Esophagus muscularis mucosa (tissue), 4 donors: ENCODE measurements around the gene DISC1. TPM values are rescaled to one million over a fixed set of nuclear protein-coding genes. Genes with fewer than 3 reads are reported as not detected.

Experiments used
- DNase-seq: peaks from one replicate; pipeline ENCODE4 v3.0.0-alpha.2; 2017; ENCODE audit errors: extremely low spot score
- H3K27ac ChIP-seq, 4 donors: fragments of 200-600 bp; sonication (generic); replicated peaks in 1 of 4; 1 replicate in 3 of 4; 2 replicates in 1 of 4; pipeline ENCODE4 v1.5.1; 2016 to 2019; ENCODE audit warnings: mild to moderate bottlenecking in 1 of 4
- H3K27me3 ChIP-seq, 4 donors: fragments of 200-600 bp; sonication (generic); one replicate each; pipeline versions ENCODE4 v1.5.1 to v1.6.0; 2016 to 2019
- H3K36me3 ChIP-seq, 4 donors: fragments of 200-600 bp; sonication (generic); one replicate each; pipeline ENCODE4 v1.5.1; 2016 to 2019
- H3K4me1 ChIP-seq, 4 donors: fragments of 200-600 bp; sonication (generic); one replicate each; pipeline ENCODE4 v1.5.1; 2016 to 2019
- H3K4me3 ChIP-seq, 4 donors: fragments of 200-600 bp; sonication (generic); 1 replicate in 2 of 4; 2 replicates in 2 of 4; pipeline ENCODE4 v1.5.1; 2016 to 2019; ENCODE audit warnings: mild to moderate bottlenecking in 4 of 4, moderate library complexity in 1 of 4
- H3K9me3 ChIP-seq, 4 donors: fragments of 200-600 bp; sonication (generic); 1 replicate in 3 of 4; 2 replicates in 1 of 4; pipeline ENCODE4 v1.5.1; 2016 to 2019
- CTCF ChIP-seq, 3 experiments: fragments of 200-600 bp in 2 of 3; fragments of 450-650 bp in 1 of 3; sonication (generic) in 2 of 3; IDR thresholded peaks; one replicate each; pipeline ENCODE4 v1.5.1; 2017 to 2019; ENCODE audit warnings: antibody characterized with exemption in 3 of 3, mild to moderate bottlenecking in 2 of 3, moderate library complexity in 1 of 3
- EP300 ChIP-seq: sonication (generic); formaldehyde crosslinking; IDR thresholded peaks from one replicate; pipeline ENCODE4 v1.6.1; 2017; ENCODE audit warnings: antibody characterized with exemption
- POLR2A ChIP-seq: fragments of 450-650 bp; IDR thresholded peaks from one replicate; pipeline ENCODE4 v1.6.1; 2017; ENCODE audit warnings: antibody characterized with exemption, moderate library complexity, mild to moderate bottlenecking, low read depth
- POLR2AphosphoS5 ChIP-seq, 2 donors: sonication (generic); formaldehyde crosslinking; IDR thresholded peaks; one replicate each; pipeline ENCODE4 v1.6.1; 2017; ENCODE audit warnings: antibody characterized with exemption in 2 of 2
- WGBS: methylation state at CpG from one replicate; pipeline ENCODE4 v1.1.5; 2018; 5-methylcytosine and 5-hydroxymethylcytosine counted together
- intact Hi-C: fragments of 100-400 bp; cut with DNase I; formaldehyde crosslinking; loops from one replicate; pipeline ENCODE4 v1.15.1; 2023
- total RNA-seq, 4 donors: library from RNA; depleted of rRNA; stranded (reverse); fragments of >200 nt; gene quantifications; one replicate each; pipeline versions ENCODE4 v1.1.0 to v1.2.1, GENCODE V29; 2016

DISC1 gene
- total RNA-seq, 4 donors from 2014 or later: 5.3 to 6.6 (median 6.2) TPM

DNA sequence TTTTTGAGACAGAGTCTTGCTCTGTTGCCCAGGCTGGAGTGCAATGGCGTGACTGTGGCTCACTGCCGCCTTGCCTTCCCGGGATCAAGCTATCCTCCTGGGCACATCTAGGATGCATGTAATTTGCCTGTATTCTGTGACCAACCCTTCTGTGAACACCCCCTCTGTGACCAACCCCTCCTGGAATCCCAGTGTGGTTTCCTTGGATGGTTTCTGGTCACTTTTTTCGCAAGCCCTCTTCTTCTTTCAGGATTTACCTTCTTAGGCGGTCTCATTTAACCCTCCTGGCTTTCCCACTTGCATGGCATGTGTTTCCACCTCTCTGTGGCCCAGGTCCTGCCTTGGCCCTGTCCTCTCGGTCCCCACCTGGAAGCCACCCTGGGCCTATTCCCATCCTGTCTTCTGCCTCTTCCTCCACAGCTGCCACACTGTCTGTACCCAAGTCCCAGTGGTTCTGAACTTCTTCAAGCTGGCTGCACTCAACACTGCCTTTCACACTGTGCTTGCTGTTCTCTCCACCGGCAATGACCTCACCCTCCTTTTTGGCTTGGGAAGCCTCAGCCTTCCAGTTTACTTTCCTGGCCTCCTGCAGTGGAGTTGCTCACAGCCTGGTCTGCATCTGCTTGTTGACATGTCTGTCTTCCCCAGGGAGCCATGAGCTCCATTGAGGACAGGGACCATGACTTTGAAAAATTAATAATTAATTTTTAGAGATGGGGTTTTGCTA, 57.0 kb downstream of the DISC1 start:
- H3K4me1 ChIP-seq: peaks cover 0 to 14% (median 4%) of the 10 kb centered on the region in 4 donors
- no peak overlapping the region for H3K4me3 ChIP-seq
- no peak for DNase-seq
- peaks cover 0 to 12% (median 0%) of the 10 kb centered on the region in 4 donors for H3K9me3 ChIP-seq
- no peak overlapping the region for H3K27ac ChIP-seq
- H3K36me3 ChIP-seq: no peaks in the 10 kb centered on the region
- H3K27me3 ChIP-seq: no peaks in the 10 kb centered on the region
- intact Hi-C loops: no loop called here
- TF ChIP-seq EP300 (no peak), CTCF (IDR thresholded peaks at IDR 0.05) (no peak), POLR2A (no peak), POLR2AphosphoS5 (IDR thresholded peaks at IDR 0.05) (no peak)
- 92% methylated on average over 7 of the region's 7 CpGs for WGBS

- Histone ChIP-seq H3K4me1 (peaks cover 0 to 14% (median 4%) of the 10 kb centered on the region in 4 donors), H3K9me3 (peaks cover 0 to 12% (median 0%) of the 10 kb centered on the region in 4 donors), H3K36me3 (no peaks in the 10 kb centered on the region), H3K4me3 (no peak overlapping the region), H3K27me3 (no peaks in the 10 kb centered on the region), H3K27ac (no peak overlapping the region)
- TF ChIP-seq POLR2A (no peak), EP300 (no peak), POLR2AphosphoS5 (IDR thresholded peaks at IDR 0.05) (no peak), CTCF (IDR thresholded peaks at IDR 0.05) (no peak)
- WGBS: 75% methylated on average over 15 of the region's 15 CpGs
- DNase-seq: no peak
- intact Hi-C loops: no loop called here
These were observed 58.0 kb downstream of the DISC1 start for GRCh38 chr1:231684356-231685244.

- Histone ChIP-seq H3K27me3 (no peaks in the 10 kb centered on the region), H3K36me3 (no peaks in the 10 kb centered on the region), H3K4me1 (peaks cover 0 to 14% (median 4%) of the 10 kb centered on the region in 4 donors), H3K9me3 (peaks cover 0 to 12% (median 0%) of the 10 kb centered on the region in 4 donors), H3K27ac (no peak overlapping the region), H3K4me3 (no peak overlapping the region)
- intact Hi-C loops: no loop called here
- no peak for DNase-seq
- 85% methylated on average over 4 of the region's 4 CpGs for WGBS
- TF ChIP-seq POLR2A (no peak), CTCF (IDR thresholded peaks at IDR 0.05) (no peak), POLR2AphosphoS5 (IDR thresholded peaks at IDR 0.05) (no peak), EP300 (no peak)
These were observed 59.8 kb downstream of the DISC1 start for GRCh38 chr1:231686384-231686783.

DNA sequence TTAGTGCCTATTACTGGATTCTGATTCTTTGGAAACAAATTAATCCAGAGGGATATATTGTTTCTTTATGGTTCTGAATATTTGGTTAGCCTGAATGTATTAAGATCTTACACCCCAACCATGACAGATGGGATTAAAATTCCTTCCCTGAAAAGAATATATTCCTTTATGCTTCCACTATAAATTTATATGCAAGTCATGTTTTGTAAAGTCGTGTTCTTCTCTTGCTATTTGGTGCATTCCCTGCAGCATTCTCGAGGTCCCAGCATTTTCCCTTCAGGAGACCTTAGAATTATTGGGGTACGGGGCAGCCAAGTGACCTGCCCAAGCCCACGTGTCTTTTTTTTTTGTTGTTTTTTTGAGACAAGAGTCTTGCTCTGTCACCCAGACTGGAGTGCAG, 62.4 kb downstream of the DISC1 start:
- no peak for DNase-seq
- Histone ChIP-seq H3K4me3 (no peak overlapping the region), H3K4me1 (peaks cover 0 to 7% (median 5%) of the 10 kb centered on the region in 4 donors), H3K27ac (no peak overlapping the region), H3K9me3 (peaks cover 0 to 12% (median 0%) of the 10 kb centered on the region in 4 donors), H3K27me3 (no peaks in the 10 kb centered on the region), H3K36me3 (no peaks in the 10 kb centered on the region)
- intact Hi-C loops: no loop called here
- 92% methylated on average over 4 of the region's 4 CpGs for WGBS
- TF ChIP-seq POLR2AphosphoS5 (IDR thresholded peaks at IDR 0.05): no peak
- no peak for TF ChIP-seq CTCF (IDR thresholded peaks at IDR 0.05)
- TF ChIP-seq POLR2A: no peak
- TF ChIP-seq EP300: no peak
